Parathyroid adenoma (tissue), 2 donors: Measurements from ENCODE around the gene ANKS6.

Experiments used
- H2AFZ ChIP-seq: fragments of 300-600 bp; sonication (generic); one replicate; pipeline ENCODE4 v1.7.0; 2017; ENCODE audit warnings: antibody characterized with exemption, mild to moderate bottlenecking
- H3K27ac ChIP-seq: fragments of 300-600 bp; sonication (generic); one replicate; pipeline ENCODE4 v1.7.0; 2017
- H3K27me3 ChIP-seq: fragments of 300-600 bp; sonication (generic); one replicate; pipeline ENCODE4 v1.7.0; 2017; ENCODE audit warnings: low read length; ENCODE audit not compliant: control insufficient read depth, insufficient read depth
- H3K36me3 ChIP-seq: fragments of 300-600 bp; sonication (generic); one replicate; pipeline ENCODE4 v1.7.0; 2017; ENCODE audit warnings: low read length; ENCODE audit not compliant: control insufficient read depth, insufficient read depth
- H3K4me1 ChIP-seq: fragments of 300-600 bp; sonication (generic); one replicate; pipeline ENCODE4 v1.7.0; 2017; ENCODE audit warnings: control low read depth
- H3K4me2 ChIP-seq: fragments of 300-600 bp; sonication (generic); one replicate; pipeline ENCODE4 v1.7.0; 2017; ENCODE audit warnings: low read length
- H3K4me3 ChIP-seq: fragments of 300-600 bp; sonication (generic); one replicate; pipeline ENCODE4 v1.7.0; 2017; ENCODE audit warnings: low read depth, low read length
- H3K79me2 ChIP-seq: fragments of 300-600 bp; sonication (generic); one replicate; pipeline ENCODE4 v1.7.0; 2017; ENCODE audit warnings: control low read depth
- H3K9ac ChIP-seq: fragments of 300-600 bp; sonication (generic); one replicate; pipeline ENCODE4 v1.7.0; 2017; ENCODE audit warnings: mild to moderate bottlenecking
- H3K9me3 ChIP-seq: fragments of 300-600 bp; sonication (generic); one replicate; pipeline ENCODE4 v1.7.0; 2017; ENCODE audit warnings: low read length; ENCODE audit not compliant: control insufficient read depth
- TF ChIP-seq, protein P1 (sequence below): fragments of 300-600 bp; sonication (generic); IDR thresholded peaks from one replicate; pipeline ENCODE4 v1.7.0; 2017; ENCODE audit warnings: antibody characterized with exemption, mild to moderate bottlenecking
- donor health status: primary hyperparathyroidism.

Gene ANKS6

DNA sequence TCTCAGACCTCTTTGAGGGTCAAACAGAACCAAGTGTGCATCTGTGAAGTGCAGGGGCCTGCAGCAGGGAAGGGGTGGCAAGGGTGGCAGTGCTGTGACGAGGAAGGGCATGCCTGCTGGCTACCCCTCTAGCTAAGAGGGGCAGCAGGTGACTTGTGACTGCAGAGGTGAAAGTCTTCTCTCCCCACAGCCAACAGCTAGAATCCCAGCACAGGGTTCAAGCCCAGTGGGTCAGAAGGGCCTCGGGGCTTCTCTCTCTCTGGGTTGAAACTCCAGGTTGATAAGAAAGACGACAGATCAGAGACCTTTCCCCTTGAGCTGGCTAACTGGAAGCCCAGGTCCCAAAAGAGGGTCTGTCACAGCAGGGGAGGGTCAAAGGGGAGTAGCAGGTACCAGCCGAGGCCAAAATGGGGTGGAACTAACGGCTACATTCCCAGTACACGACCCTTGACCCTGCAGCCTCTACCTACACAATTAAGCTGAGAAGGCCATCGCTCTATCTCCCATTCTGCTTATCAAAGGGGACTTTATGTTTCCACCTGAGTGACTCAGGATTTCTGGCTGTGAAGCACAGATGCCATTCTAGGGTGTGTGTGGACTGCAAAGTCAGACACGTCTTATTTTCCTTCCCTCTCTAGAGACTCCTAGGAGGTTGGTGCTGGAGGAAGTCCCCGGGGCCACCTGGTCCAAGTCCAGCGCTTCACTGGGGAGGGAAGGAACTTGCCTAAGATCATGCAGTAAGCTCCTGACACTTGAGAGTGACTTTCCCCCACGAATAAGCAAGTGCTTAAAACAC, 14.6 kb downstream of the ANKS6 start:
- H3K4me1 ChIP-seq, result no peaks in the 10 kb centered on the region

DNA sequence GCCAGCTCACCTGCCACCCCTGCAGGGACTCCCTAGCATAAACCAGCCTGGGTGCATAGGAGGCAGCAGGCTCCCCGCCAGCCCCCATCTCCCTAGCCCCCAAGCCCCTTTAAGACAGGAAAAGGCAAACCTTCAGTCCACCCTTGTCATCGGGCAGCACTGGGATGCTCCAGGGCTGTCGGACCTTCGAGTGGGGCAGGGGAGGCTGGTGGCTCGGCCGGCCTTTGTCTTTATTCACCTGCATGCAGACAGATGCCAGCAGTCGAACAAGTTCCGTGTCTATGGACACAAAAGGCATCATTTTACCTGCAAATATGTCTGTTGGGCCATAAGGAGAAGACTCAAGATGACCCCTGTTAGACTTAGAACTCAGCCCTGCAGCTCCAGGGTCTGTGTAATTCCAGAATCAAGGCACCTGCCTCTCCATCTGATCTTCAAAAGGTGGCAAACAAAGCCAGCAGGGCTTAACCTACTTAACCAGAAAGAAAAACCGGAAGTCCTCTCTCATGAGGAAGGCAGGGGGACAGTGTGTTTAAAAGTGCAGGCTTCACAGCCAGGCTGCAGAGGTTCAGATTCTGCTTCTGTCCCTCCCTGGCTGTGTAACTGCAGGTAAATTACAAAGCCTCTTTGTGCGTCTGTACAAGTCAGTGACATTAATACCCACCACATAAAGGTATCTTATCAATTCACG, 16.2 kb downstream of the ANKS6 start:
- no peak overlapping the region for H3K4me2 ChIP-seq
- no peaks in the 10 kb centered on the region for H3K9me3 ChIP-seq
- no peaks in the 10 kb centered on the region for H3K36me3 ChIP-seq
- no peaks in the 10 kb centered on the region for H3K27me3 ChIP-seq
- no peak overlapping the region for H3K9ac ChIP-seq
- no peaks in the 10 kb centered on the region for H3K4me1 ChIP-seq
- TF ChIP-seq, protein P1, sequence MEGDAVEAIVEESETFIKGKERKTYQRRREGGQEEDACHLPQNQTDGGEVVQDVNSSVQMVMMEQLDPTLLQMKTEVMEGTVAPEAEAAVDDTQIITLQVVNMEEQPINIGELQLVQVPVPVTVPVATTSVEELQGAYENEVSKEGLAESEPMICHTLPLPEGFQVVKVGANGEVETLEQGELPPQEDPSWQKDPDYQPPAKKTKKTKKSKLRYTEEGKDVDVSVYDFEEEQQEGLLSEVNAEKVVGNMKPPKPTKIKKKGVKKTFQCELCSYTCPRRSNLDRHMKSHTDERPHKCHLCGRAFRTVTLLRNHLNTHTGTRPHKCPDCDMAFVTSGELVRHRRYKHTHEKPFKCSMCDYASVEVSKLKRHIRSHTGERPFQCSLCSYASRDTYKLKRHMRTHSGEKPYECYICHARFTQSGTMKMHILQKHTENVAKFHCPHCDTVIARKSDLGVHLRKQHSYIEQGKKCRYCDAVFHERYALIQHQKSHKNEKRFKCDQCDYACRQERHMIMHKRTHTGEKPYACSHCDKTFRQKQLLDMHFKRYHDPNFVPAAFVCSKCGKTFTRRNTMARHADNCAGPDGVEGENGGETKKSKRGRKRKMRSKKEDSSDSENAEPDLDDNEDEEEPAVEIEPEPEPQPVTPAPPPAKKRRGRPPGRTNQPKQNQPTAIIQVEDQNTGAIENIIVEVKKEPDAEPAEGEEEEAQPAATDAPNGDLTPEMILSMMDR, result no peak
- no peak overlapping the region for H2AFZ ChIP-seq
- no peak overlapping the region for H3K4me3 ChIP-seq
- no peak overlapping the region for H3K27ac ChIP-seq
- no peaks in the 10 kb centered on the region for H3K79me2 ChIP-seq

More for the DNA sequence above, 14.6 kb downstream of the ANKS6 start:
- Histone ChIP-seq H3K79me2 (no peaks in the 10 kb centered on the region), H3K9me3 (no peaks in the 10 kb centered on the region), H3K27me3 (no peaks in the 10 kb centered on the region), H3K27ac (no peak overlapping the region), H3K9ac (no peak overlapping the region), H2AFZ (no peak overlapping the region), H3K4me3 (no peak overlapping the region), H3K36me3 (no peaks in the 10 kb centered on the region), H3K4me2 (no peak overlapping the region)
- TF ChIP-seq, protein P1, result no peak

DNA sequence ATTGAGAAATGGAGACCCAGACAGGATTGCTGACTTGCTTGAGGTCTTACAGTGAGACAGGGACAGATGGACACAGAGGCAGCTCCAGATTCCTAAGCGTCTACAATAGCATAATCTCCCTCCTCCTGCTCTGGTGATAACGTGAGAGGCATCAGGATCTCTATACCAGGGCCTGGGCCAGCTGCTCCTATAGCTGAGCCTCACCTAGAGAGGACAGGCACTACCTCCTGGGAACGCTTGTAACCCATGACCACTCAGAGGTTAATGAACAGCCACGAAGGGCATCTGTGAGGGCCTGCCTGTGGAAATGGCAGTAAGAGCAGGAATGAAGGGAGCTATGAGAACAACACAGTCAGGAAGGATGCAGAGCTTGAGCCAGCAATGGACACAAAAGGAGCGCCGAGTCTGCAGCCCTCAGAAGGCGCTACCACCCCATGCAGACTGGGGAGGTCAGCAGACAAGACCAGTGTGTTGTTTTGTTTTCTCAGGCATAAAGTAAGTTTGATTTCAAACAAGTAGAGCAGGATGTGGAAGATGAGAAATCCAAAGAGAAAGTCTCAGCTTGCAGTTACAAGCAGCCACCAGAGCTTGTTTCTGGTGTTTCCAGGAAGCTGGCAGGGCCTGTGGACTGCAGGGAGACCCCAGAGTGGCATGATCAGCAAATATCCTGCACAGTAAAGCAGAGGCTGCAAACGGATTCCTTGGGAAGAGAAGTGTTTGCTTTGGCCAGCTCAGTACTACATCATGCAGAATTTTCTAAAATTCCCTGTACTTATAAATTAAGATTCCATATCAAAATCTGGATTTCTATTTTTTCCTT, 17.4 kb downstream of the ANKS6 start:
- Histone ChIP-seq H3K79me2 (no peaks in the 10 kb centered on the region), H2AFZ (no peak overlapping the region), H3K9ac (no peak overlapping the region), H3K9me3 (no peaks in the 10 kb centered on the region), H3K27ac (no peak overlapping the region), H3K36me3 (no peaks in the 10 kb centered on the region), H3K4me2 (no peak overlapping the region), H3K4me1 (no peaks in the 10 kb centered on the region), H3K4me3 (no peak overlapping the region), H3K27me3 (no peaks in the 10 kb centered on the region)
- TF ChIP-seq, protein P1, result no peak

DNA sequence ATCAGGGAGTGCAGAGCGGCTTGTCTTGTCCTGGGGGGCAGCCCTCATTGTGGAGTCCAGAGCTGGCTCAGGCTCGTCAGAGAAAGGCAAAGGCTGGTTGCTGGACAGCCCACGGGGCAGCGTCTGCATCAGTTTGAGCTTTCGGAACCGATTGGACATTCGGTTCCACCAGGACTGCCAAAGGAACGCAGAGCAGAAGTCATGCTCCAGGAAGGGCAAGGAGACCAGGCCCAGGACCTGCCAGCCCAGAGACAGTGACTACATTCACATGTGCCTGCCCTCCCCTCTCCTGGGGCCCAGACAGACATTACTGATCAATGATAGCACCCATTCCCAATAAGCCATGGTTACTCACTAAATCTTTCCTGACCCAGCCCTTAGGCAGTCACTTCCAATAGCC, 18.1 kb downstream of the ANKS6 start:
- H3K4me3 ChIP-seq, result no peak overlapping the region
- TF ChIP-seq, protein P1, result no peak
- H3K27me3 ChIP-seq, result no peaks in the 10 kb centered on the region
- no peaks in the 10 kb centered on the region for H3K9me3 ChIP-seq
- no peak overlapping the region for H3K27ac ChIP-seq
- no peaks in the 10 kb centered on the region for H3K4me1 ChIP-seq
- no peaks in the 10 kb centered on the region for H3K36me3 ChIP-seq
- H3K79me2 ChIP-seq, result no peaks in the 10 kb centered on the region
- H2AFZ ChIP-seq, result no peak overlapping the region
- no peak overlapping the region for H3K9ac ChIP-seq
- no peak overlapping the region for H3K4me2 ChIP-seq
